ENCODE measurements around the gene LSM4. TPM values are rescaled to one million over a fixed set of nuclear protein-coding genes. Genes with fewer than 3 reads are reported as not detected.

LSM4 gene
- total RNA-seq, 2 experiments from 2014 or later: 40.2 to 47.4 TPM

GRCh38 chr19:18353378-18354005 is 30.6 kb upstream of the LSM4 start:
- Histone ChIP-seq H3K9me3 (ENCODE audit: control insufficient read depth in 1 of 2, insufficient read depth in 1 of 2, low read length in 2 of 2) (no peaks in the 10 kb centered on the region), H3K4me1 (ENCODE audit: insufficient read depth, low read length) (no peaks in the 10 kb centered on the region), H3K4me3 (ENCODE audit: low read length) (no peak overlapping the region), H3K36me3 (ENCODE audit: insufficient read depth, low read length) (peaks cover 22% of the 10 kb centered on the region), H3K27ac (ENCODE audit: low read depth in 1 of 2, low read length in 2 of 2) (no peak overlapping the region), H3K27me3 (ENCODE audit: control insufficient read depth in 1 of 2, insufficient read depth in 2 of 2, low read length in 2 of 2) (no peaks in the 10 kb centered on the region)
- DNase-seq (no peak), ATAC-seq (ENCODE audit: poor library complexity) (no peak)
- Mint-ChIP-seq H3K9me3 (no peaks in the 10 kb centered on the region), H3K4me3 (no peak overlapping the region), H3K4me1 (ENCODE audit: low read depth) (no peaks in the 10 kb centered on the region), H3K27me3 (no peaks in the 10 kb centered on the region), H3K27ac (no peak overlapping the region), H3K36me3 (ENCODE audit: low read depth) (peaks cover 59% of the 10 kb centered on the region)
- CTCF ChIA-PET: no interaction called here
- no peak for TF ChIP-seq CTCF (IDR thresholded peaks at IDR 0.05)
- POLR2A ChIA-PET: no interaction called here
- intact Hi-C loops (cut with DNase I, micrococcal nuclease): no loop called here

GRCh38 chr19:18351544-18351943 is 28.7 kb upstream of the LSM4 start:
- Mint-ChIP-seq H3K9me3 (no peaks in the 10 kb centered on the region), H3K27ac (no peak overlapping the region), H3K4me1 (ENCODE audit: low read depth) (peaks cover under 1% of the 10 kb centered on the region), H3K4me3 (no peak overlapping the region), H3K27me3 (no peaks in the 10 kb centered on the region), H3K36me3 (ENCODE audit: low read depth) (peaks cover 52% of the 10 kb centered on the region)
- no peaks in the 10 kb centered on the region for H3K27me3 ChIP-seq (ENCODE audit: control insufficient read depth in 1 of 2, insufficient read depth in 2 of 2, low read length in 2 of 2)
- TF ChIP-seq CTCF (IDR thresholded peaks at IDR 0.05): no peak
- DNase-seq: no peak
- H3K4me1 ChIP-seq (ENCODE audit: insufficient read depth, low read length): no peaks in the 10 kb centered on the region
- intact Hi-C loops (cut with DNase I, micrococcal nuclease): no loop called here
- ChIA-PET CTCF (no interaction called here), POLR2A (no interaction called here)
- peaks cover 11% of the 10 kb centered on the region for H3K36me3 ChIP-seq (ENCODE audit: insufficient read depth, low read length)
- no peak overlapping the region for H3K27ac ChIP-seq (ENCODE audit: low read depth in 1 of 2, low read length in 2 of 2)
- ATAC-seq (ENCODE audit: poor library complexity): no peak
- H3K9me3 ChIP-seq (ENCODE audit: control insufficient read depth in 1 of 2, insufficient read depth in 1 of 2, low read length in 2 of 2): no peaks in the 10 kb centered on the region
- no peak overlapping the region for H3K4me3 ChIP-seq (ENCODE audit: low read length)

- Histone ChIP-seq H3K27ac (ENCODE audit: low read depth in 1 of 2, low read length in 2 of 2) (no peak overlapping the region), H3K4me3 (ENCODE audit: low read length) (no peak overlapping the region), H3K36me3 (ENCODE audit: insufficient read depth, low read length) (peaks cover 6% of the 10 kb centered on the region), H3K4me1 (ENCODE audit: insufficient read depth, low read length) (no peaks in the 10 kb centered on the region), H3K27me3 (ENCODE audit: control insufficient read depth in 1 of 2, insufficient read depth in 2 of 2, low read length in 2 of 2) (no peaks in the 10 kb centered on the region), H3K9me3 (ENCODE audit: control insufficient read depth in 1 of 2, insufficient read depth in 1 of 2, low read length in 2 of 2) (no peaks in the 10 kb centered on the region)
- peaks cover 7% of the 10 kb centered on the region for H3K4me1 Mint-ChIP-seq (ENCODE audit: low read depth)
- no peak for ATAC-seq (ENCODE audit: poor library complexity)
- DNase-seq: no peak
- intact Hi-C loops (cut with DNase I, micrococcal nuclease): no loop called here
- H3K36me3 Mint-ChIP-seq (ENCODE audit: low read depth): peaks cover 55% of the 10 kb centered on the region
- no peaks in the 10 kb centered on the region for H3K9me3 Mint-ChIP-seq
- TF ChIP-seq CTCF (IDR thresholded peaks at IDR 0.05): no peak
- H3K27me3 Mint-ChIP-seq: no peaks in the 10 kb centered on the region
- ChIA-PET CTCF (no interaction called here), POLR2A (no interaction called here)
- H3K27ac Mint-ChIP-seq: no peak overlapping the region
- no peak overlapping the region for H3K4me3 Mint-ChIP-seq
These were observed 27.6 kb upstream of the LSM4 start for GRCh38 chr19:18350490-18350889.

Data from CD4-positive, alpha-beta T cell (primary cell).